COLO668 (cell line): ENCODE results near the gene LGALS7B.
"Not testable (repeated sequence)": the region's sequence is repeated elsewhere in the genome, so short reads cannot be mapped to it uniquely, and the experiment has no call there.

ENCODE experiments used
- DNase-seq: peaks from one replicate; lab custom pipeline; 2025; ENCODE audit not compliant: unreplicated experiment; lab: John Stamatoyannopoulos, UW

The LGALS7B gene

GRCh38 chr19:38769635-38770211 lies 19.3 kb upstream of the LGALS7B start:
- peak; percentile 77 for DNase-seq

GRCh38 chr19:38770228-38770948 lies 18.6 kb upstream of the LGALS7B start:
- DNase-seq, result not testable (repeated sequence)

DNA sequence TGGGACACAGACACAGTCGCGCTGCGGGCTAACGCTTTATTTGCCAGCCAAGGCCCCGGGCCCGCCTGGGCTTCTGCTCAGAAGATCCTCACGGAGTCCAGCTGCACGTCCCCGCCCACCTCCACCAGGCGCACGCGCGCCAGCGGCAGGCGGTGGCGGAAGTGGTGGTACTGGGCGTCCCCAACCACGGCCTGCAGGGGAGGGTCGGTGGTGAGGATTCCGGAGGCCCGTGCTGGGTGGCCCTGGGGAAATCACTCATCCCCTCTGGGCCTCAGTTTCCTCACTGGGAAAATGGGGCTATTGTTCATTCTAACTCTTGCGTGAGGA lies 18.1 kb upstream of the LGALS7B start:
- DNase-seq, result not testable (repeated sequence)

DNA sequence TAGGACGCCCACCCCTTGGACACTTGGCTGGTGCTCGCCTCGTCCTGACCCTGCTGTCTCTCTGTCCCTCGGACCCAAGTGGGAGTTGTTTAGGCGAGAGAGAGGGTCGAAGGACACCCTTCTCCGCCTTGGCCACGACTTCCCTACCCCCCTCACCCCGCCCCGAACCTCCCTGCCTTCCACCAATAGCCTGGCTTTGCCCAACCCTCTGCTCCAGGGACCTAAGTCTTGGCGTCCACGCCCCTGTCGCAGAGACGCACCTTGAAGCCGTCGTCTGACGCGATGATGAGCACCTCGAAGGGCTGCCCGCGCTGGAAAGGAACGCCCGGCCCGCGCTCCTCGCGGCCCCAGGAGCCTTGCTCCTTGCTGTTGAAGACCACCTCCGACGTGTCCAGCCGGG lies 17.4 kb upstream of the LGALS7B start:
- DNase-seq, result not testable (repeated sequence)

DNA sequence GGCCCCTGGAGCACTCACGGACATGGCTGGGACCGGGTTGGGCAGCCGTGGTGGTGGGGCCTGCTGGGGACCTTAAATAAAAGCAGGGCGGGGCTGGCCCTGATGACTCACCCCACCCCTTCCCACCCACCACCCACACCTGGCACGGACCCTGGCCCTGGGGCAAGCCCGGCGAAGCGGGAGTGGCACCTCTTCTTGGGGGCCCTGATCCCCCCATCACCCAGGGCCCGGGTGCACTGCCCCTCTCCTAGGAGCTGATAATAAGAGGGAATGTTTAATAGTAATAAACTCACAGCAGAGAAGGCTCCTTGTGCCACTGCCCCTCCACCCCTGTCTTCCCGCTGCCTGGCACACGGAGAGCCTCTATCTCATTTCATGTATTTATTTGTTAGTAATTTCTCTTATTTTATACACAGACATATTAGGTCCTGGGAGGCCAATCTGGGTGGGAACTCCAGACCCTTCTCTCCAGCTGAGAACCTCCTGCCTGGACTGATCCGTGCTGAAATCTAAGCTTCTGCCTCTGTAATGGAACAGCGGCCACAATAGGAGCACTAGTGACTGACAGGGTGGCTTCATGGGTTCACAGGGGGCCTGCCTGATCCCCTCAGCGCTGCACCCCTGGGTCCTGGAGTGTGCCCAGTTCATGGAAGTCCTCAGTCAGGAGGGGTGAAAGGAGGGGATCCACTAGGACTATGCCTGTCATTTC lies 15.4 kb upstream of the LGALS7B start, which contains the start of gene LGALS7:
Gene LGALS7 (minus strand): TSS at position 49 of the 709 bp plus-strand sequence. CDS start 25 bp downstream, at position 24.
- no peak for DNase-seq

DNA sequence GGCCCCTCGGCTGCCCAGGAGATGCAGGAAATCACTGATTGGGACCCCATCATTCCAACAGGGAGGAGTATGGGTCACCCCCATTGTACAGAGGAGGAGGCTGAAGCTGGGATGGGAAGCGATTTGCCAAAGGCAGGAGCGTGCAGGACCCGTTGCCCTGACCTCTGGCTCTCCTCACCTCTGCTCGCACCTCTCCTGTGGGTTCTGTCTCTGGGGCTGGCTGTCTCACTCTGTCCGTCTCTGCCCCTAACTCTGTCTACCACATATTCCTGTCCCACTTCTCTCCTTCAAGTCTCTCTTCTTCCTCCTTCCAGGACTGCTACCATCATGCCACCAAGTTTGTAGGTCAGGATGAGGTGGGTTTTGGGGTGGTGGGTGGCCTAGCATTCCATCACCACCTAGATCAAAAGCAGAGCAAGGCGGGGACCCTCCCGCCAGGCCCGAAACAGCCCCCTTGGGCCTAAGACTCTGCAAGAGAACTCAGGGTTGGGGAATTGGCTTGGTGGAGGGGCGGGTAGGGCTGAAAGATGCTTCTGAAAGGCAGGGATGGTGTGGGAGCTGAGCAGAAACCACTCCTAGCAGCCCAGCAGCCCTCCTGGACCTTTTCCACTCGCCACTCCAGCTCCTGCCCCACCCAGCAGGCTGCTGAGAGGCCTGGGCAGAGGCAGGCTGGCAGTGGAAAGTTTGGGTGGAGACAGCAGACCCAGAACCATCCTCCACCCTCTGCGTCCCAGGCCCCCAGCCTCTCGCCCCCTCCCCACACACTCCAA lies 14.6 kb upstream of the LGALS7B start:
- DNase-seq, result no peak

GRCh38 chr19:38778733-38779132 lies 10.3 kb upstream of the LGALS7B start:
- no peak for DNase-seq

- no peak for DNase-seq
These were observed 8.6 kb upstream of the LGALS7B start for GRCh38 chr19:38780443-38780842.

- no peak for DNase-seq
These were observed 7.9 kb upstream of the LGALS7B start for GRCh38 chr19:38781058-38781457.

DNA sequence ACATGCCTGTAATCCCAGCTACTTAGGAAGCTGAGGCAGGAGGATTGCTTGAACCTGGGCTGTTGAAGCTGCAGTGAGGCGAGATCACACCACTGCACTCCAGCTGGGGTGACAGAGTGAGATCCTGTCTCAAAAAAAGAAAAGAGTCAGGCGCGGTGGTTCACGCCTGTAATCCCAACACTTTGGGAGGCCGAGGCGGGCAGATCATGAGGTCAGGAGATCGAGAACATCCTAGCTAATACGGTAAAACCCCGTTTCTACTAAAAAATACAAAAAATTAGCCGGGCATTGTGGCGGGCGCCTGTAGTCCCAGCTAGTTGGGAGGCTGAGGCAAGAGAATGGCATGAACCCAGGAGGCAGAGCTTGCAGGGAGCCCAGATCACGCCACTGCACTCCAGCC lies 6.8 kb upstream of the LGALS7B start:
- not testable (repeated sequence) for DNase-seq

GRCh38 chr19:38784224-38784623 lies 4.8 kb upstream of the LGALS7B start:
- no peak for DNase-seq

DNA sequence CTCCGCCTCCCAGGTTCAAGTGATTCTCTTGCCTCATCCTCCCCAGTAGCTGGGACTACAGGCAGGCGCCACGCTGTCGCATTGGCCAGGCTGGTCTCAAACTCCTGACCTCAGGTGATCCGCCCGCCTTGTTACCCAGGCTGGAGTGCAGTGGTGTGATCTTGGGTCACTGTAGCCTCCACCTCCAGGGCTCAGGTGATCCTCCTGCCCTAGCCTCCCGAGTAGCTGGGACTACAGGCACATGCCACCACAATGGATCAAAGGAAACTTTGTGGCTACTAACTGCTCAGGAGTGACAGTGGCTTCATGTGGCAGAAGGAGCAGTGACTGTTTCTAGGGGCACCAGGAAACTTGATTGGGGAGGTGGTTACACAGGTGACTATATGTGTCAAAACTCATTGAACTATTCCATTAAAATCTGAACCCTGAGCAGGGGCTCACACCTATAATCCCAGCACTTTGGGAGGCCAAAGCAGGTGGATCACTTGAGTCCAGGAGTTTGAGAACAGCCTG lies 3.8 kb upstream of the LGALS7B start:
- no peak for DNase-seq

DNA sequence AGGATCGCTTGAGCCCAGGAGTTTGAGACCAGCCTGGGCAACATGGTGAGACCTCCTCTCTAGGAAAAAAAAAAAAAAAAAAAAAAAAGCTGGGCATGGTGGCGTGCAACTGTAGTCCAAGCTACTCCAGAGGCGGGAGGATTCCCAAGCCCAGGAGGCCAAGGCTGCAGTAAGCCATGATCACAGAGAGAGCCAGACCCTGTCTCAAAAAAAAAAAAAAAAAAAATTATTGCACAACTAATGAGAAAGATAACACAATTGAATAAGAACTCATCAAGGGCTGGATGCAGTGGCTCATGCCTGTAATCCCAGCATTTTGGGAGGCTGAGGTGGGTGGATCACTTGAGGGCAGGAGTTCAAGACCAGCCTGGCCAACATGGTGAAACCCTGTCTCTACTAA lies 2.9 kb upstream of the LGALS7B start:
- DNase-seq, result not testable (repeated sequence)

- no peak for DNase-seq
These were observed 2.3 kb upstream of the LGALS7B start for GRCh38 chr19:38786572-38787265.

- DNase-seq, result not testable (repeated sequence)
These were observed 1.8 kb downstream of the LGALS7B start for GRCh38 chr19:38790507-38791403.

DNA sequence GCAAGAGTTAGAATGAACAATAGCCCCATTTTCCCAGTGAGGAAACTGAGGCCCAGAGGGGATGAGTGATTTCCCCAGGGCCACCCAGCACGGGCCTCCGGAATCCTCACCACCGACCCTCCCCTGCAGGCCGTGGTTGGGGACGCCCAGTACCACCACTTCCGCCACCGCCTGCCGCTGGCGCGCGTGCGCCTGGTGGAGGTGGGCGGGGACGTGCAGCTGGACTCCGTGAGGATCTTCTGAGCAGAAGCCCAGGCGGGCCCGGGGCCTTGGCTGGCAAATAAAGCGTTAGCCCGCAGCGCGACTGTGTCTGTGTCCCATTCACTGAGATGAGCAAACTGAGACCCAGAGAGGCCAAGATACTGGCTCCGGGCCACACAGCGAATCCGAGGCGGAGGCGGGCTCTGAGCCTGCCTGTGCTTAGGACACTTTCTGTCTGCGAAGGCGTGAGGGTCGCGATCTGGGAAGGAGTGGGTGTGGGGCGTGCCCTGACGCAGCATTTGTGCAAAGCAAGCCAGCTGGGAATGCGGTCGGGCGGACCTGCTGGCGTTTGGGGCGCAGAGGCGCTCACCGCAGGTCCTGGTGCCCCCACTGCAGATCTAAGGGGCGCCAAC lies 2.6 kb downstream of the LGALS7B start:
- DNase-seq, result not testable (repeated sequence)

DNA sequence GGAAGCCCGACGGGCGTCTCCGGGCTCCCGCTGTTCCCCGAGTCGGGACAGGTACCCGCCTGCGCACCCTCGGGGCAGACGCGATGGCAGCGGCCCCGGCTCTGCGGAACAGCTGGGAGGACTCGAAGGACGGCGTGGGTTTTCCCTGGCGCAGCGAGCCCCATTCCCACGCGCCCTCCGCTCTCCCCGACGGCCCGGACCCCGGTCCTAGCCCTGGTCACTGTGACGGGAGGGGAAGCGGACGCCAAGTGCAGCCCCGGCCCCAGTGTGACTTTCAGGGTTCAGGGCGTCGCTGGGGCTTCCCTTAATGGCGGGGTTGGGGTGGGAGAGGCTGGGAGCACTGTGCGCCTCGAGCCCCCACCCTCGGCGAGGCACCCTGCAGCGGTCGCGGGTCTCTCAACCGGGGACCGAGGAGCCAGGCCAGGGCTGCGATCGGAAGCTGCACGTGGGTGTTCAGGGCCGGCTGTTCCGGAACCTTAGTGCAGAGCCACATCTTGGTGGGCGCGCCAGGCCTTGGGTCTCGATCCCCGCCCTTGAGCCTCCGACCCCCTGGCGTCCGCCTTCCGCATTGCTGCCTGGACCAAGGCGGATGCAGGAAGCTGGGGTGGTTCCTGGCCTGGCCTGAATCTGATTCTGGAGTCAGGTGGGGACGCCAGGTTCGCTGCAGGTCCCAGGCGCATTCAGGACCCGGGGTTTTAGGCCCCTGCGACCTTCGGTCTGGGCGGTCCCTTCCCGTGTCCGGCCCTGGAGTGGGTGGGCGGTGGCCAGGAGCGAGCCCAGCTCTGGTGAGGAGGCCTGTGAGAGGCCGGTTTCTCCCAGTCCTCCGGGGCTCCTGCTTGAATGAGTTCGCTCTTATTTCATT lies 3.5 kb downstream of the LGALS7B start:
- DNase-seq, result peak; percentile 17

DNA sequence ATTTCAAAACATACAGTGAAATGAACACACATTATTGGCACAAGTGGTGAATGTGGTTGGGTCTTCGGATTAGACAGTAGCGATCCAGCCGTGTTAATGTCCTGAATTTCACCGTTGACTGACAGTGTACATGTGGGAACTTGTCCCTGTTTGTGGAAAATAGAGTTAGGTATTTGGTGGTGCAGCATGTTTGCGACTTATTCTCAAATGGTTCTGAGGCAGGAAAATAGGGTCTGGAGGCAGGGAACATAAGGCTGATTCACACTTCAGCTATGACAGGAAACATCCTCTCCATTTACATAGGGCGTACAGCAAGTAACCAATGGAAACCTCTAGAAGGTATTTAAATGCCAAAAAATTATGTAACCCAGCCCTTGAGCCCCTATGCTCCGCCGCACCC lies 4.2 kb downstream of the LGALS7B start:
- no peak for DNase-seq
